SU-DHL-6 (cell line): ENCODE measurements around the gene ITPR2.

Source experiments
- H2AFZ ChIP-seq: fragments of 200-600 bp; sonication (generic); 2 replicates; pipeline ENCODE4 v1.6.1; 2014; ENCODE audit warnings: low read depth, mild to moderate bottlenecking, moderate library complexity, mixed read lengths, antibody characterized with exemption, low read length; ENCODE audit not compliant: severe bottlenecking
- H3F3A ChIP-seq: fragments of 200-600 bp; shearing (Covaris generic); 2 replicates; pipeline ENCODE4 v1.6.0; 2016; ENCODE audit warnings: antibody characterized with exemption, mild to moderate bottlenecking; ENCODE audit not compliant: insufficient read depth
- H3K27ac ChIP-seq: fragments of 200-600 bp; sonication (generic); 2 replicates; pipeline ENCODE4 v1.5.1; 2016; ENCODE audit warnings: low read depth, mild to moderate bottlenecking, low read length, moderate library complexity, mixed read lengths
- H3K27me3 ChIP-seq: fragments of 200-600 bp; sonication (generic), shearing (Covaris generic); 2 replicates; pipeline ENCODE4 v1.6.0; 2014; ENCODE audit warnings: mild to moderate bottlenecking, low read length
- H3K36me3 ChIP-seq: fragments of 200-600 bp; sonication (generic); 2 replicates; pipeline ENCODE4 v1.6.1; 2014; ENCODE audit warnings: mild to moderate bottlenecking, low read length, mixed read lengths
- H3K4me2 ChIP-seq: fragments of 300-600, 200-600 bp; shearing (Covaris generic), sonication (generic); 2 replicates; pipeline ENCODE4 v1.6.0; 2014; ENCODE audit warnings: low read length, low read depth, mild to moderate bottlenecking; ENCODE audit not compliant: poor library complexity, severe bottlenecking
- H3K4me3 ChIP-seq: fragments of 200-600 bp; sonication (generic); 2 replicates; pipeline ENCODE4 v1.5.1; 2014; ENCODE audit warnings: antibody characterized with exemption, low read length, mild to moderate bottlenecking, mixed read lengths; ENCODE audit not compliant: insufficient read depth, poor library complexity, severe bottlenecking
- H3K79me2 ChIP-seq: fragments of 200-600 bp; sonication (generic); 2 replicates; pipeline ENCODE4 v1.6.1; 2014; ENCODE audit warnings: mild to moderate bottlenecking, low read length, moderate library complexity; ENCODE audit not compliant: insufficient read depth
- H3K9ac ChIP-seq: fragments of 200-600 bp; sonication (generic); 2 replicates; pipeline ENCODE4 v1.7.0; 2014; ENCODE audit warnings: mild to moderate bottlenecking, low read length
- H3K9me2 ChIP-seq: fragments of 200-600 bp; sonication (generic); replicated peaks from 2 replicates; pipeline ENCODE4 v1.6.1; 2014; ENCODE audit warnings: low read length; ENCODE audit not compliant: insufficient read depth
- H3K9me3 ChIP-seq: fragments of 200-600 bp; sonication (generic); 2 replicates; pipeline ENCODE4 v1.6.1; 2014; ENCODE audit warnings: low read length, mixed read lengths; ENCODE audit not compliant: insufficient read depth
- H4K20me1 ChIP-seq: fragments of 200-600 bp; sonication (generic); 2 replicates; pipeline ENCODE4 v1.6.1; 2014; ENCODE audit warnings: low read depth, mild to moderate bottlenecking, antibody characterized with exemption, low read length, moderate library complexity, mixed read lengths
- EZH2phosphoT487 ChIP-seq: fragments of 200-600 bp; sonication (generic), shearing (Covaris generic); conservative IDR thresholded peaks from 2 replicates; pipeline ENCODE4 v1.6.1; 2018; ENCODE audit warnings: mild to moderate bottlenecking, antibody characterized with exemption, low read length, moderate library complexity, mixed read lengths
- TF ChIP-seq, protein P1 (sequence below): fragments of 200-600 bp; sonication (generic); IDR thresholded peaks from one replicate; pipeline ENCODE4 v1.5.1; 2017; ENCODE audit warnings: antibody characterized with exemption, mild to moderate bottlenecking, low read length, moderate library complexity; ENCODE audit not compliant: insufficient read depth, poor library complexity, severe bottlenecking

The ITPR2 gene

DNA sequence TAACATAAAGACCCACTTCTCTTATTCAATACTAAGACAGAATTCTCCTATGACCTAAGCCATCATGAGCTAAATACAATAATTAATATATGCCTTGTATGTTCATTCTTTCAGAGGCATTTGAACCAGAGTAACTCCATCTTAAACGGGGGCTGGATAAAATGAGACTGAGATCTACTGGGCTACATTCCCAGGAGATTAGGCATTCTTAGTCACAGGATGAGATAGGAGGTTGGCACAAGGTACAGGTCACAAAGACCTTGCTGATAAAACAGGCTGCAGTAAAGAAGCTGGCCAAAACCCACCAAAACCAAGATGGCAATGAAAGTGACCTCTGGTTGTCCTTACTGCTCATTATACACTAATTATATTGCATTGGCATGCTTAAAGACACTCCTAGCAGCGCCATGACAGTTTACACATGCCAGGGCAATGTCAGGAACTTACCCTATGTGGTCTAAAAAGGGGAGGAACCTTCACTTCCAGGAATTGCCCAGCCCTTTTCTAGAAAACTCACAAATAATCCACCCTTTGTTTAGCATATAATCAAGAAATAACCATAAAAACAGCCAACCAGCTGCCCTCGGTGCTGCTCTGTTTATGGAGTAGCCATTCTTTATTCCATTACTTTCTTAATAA is 376.9 kb downstream of the ITPR2 start:
- no peak overlapping the region for H2AFZ ChIP-seq
- H3K27ac ChIP-seq, result no peak overlapping the region
- H3K27me3 ChIP-seq, result no peaks in the 10 kb centered on the region
- no peak overlapping the region for H3K9ac ChIP-seq
- H3K9me2 ChIP-seq, result no peaks in the 10 kb centered on the region
- H3K4me3 ChIP-seq, result no peak overlapping the region
- H4K20me1 ChIP-seq, result no peaks in the 10 kb centered on the region
- H3K4me2 ChIP-seq, result no peak overlapping the region
- TF ChIP-seq, protein P1, sequence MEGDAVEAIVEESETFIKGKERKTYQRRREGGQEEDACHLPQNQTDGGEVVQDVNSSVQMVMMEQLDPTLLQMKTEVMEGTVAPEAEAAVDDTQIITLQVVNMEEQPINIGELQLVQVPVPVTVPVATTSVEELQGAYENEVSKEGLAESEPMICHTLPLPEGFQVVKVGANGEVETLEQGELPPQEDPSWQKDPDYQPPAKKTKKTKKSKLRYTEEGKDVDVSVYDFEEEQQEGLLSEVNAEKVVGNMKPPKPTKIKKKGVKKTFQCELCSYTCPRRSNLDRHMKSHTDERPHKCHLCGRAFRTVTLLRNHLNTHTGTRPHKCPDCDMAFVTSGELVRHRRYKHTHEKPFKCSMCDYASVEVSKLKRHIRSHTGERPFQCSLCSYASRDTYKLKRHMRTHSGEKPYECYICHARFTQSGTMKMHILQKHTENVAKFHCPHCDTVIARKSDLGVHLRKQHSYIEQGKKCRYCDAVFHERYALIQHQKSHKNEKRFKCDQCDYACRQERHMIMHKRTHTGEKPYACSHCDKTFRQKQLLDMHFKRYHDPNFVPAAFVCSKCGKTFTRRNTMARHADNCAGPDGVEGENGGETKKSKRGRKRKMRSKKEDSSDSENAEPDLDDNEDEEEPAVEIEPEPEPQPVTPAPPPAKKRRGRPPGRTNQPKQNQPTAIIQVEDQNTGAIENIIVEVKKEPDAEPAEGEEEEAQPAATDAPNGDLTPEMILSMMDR, result no peak
- TF ChIP-seq EZH2phosphoT487, result no peak
- H3F3A ChIP-seq, result no peaks in the 10 kb centered on the region
- H3K36me3 ChIP-seq, result no peaks in the 10 kb centered on the region
- no peaks in the 10 kb centered on the region for H3K79me2 ChIP-seq
- no peaks in the 10 kb centered on the region for H3K9me3 ChIP-seq

DNA sequence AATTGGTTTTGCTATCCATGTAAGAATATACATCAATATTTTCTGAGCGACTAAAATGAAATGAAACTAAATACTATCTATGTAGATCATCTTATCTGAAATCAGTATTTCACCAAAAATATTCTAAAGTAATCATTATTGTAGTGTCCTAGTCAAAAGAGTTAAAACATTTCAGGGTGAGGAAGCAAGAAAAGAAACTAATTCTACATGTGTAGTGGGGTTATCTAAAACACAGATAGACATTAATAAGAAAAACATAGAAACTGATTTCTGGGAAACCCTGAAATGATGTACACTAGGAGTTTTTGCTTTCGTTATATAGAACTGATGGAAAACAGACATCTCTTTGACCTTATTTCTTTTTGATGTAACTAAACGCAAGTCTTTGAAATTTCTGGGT is 379.7 kb downstream of the ITPR2 start:
- TF ChIP-seq, protein P1, result no peak
- TF ChIP-seq EZH2phosphoT487, result no peak
- Histone ChIP-seq H4K20me1 (no peaks in the 10 kb centered on the region), H3K9me3 (no peaks in the 10 kb centered on the region), H3K27ac (no peak overlapping the region), H3K79me2 (no peaks in the 10 kb centered on the region), H3K4me2 (no peak overlapping the region), H3K27me3 (no peaks in the 10 kb centered on the region), H3K9ac (no peak overlapping the region), H2AFZ (no peak overlapping the region), H3F3A (no peaks in the 10 kb centered on the region), H3K36me3 (no peaks in the 10 kb centered on the region), H3K4me3 (no peak overlapping the region), H3K9me2 (no peaks in the 10 kb centered on the region)

DNA sequence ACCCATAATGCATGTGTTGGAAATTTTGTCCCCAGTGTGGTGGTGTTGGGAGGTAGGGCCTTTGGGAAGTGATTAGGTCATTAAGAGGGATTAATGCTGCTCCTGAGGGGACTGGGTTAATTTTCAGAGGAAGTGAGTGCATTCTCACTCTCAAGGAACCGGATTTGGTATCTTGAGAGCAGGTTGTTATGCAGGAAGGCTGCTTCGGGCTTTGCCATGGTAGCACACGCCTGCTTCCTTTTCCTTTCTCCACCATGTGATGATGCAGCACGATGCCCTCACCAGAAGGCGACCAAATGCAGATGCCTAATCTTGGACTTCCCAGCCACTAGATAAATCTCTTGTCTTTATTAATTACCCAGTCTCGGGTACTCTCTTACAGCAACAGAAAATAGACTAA is 380.5 kb downstream of the ITPR2 start:
- TF ChIP-seq, protein P1, result no peak
- TF ChIP-seq EZH2phosphoT487, result no peak
- no peaks in the 10 kb centered on the region for H4K20me1 ChIP-seq
- no peaks in the 10 kb centered on the region for H3K79me2 ChIP-seq
- no peaks in the 10 kb centered on the region for H3F3A ChIP-seq
- H3K9ac ChIP-seq, result no peak overlapping the region
- no peak overlapping the region for H3K4me2 ChIP-seq
- no peaks in the 10 kb centered on the region for H3K27me3 ChIP-seq
- H3K27ac ChIP-seq, result no peak overlapping the region
- no peaks in the 10 kb centered on the region for H3K36me3 ChIP-seq
- no peak overlapping the region for H3K4me3 ChIP-seq
- no peaks in the 10 kb centered on the region for H3K9me2 ChIP-seq
- H2AFZ ChIP-seq, result no peak overlapping the region
- H3K9me3 ChIP-seq, result no peaks in the 10 kb centered on the region

DNA sequence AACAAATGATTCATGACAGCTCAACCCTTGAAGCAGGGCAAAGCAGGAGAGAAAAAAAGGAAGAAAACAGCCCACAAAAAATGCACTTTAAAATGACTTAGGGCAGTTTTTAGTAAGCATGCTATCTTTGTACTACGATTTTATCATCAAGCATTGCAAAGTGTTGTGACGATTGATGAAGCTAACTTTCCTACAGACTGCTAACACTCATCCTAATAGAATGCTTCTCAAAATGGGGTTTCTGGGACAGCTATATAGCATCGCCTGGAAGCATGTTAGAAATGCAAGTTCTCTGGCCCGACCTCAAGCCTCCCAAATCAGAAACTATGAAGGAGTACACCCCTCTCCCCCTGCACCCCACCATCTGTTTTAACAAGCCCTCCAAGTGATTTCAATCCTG is 381.2 kb downstream of the ITPR2 start:
- H3K4me3 ChIP-seq, result no peak overlapping the region
- H3F3A ChIP-seq, result no peaks in the 10 kb centered on the region
- H3K36me3 ChIP-seq, result no peaks in the 10 kb centered on the region
- H3K4me2 ChIP-seq, result no peak overlapping the region
- H4K20me1 ChIP-seq, result no peaks in the 10 kb centered on the region
- TF ChIP-seq EZH2phosphoT487, result no peak
- TF ChIP-seq, protein P1, result no peak
- no peak overlapping the region for H3K27ac ChIP-seq
- H3K9me2 ChIP-seq, result no peaks in the 10 kb centered on the region
- no peaks in the 10 kb centered on the region for H3K27me3 ChIP-seq
- no peaks in the 10 kb centered on the region for H3K9me3 ChIP-seq
- H2AFZ ChIP-seq, result no peak overlapping the region
- no peaks in the 10 kb centered on the region for H3K79me2 ChIP-seq
- no peak overlapping the region for H3K9ac ChIP-seq
